Bronchial epithelial cell (primary cell): ENCODE data around the gene MMP17. TPM values are rescaled to one million over a fixed set of nuclear protein-coding genes. Genes with fewer than 3 reads are reported as not detected.

Experiments used
- DNase-seq: peaks from one replicate; pipeline ENCODE4 v3.0.0-alpha.2; 2010; ENCODE audit warnings: low read depth
- FAIRE-seq: peaks from 2 replicates; lab custom pipeline; 2011; peaks lifted over from hg19 to GRCh38; lab: Jason Lieb, UNC
- H3K27me3 ChIP-seq: 2 replicates; pipeline ENCODE4 v1.5.1; 2011; ENCODE audit warnings: low read length; ENCODE audit not compliant: control insufficient read depth, insufficient read depth
- H3K36me3 ChIP-seq: 2 replicates; pipeline ENCODE4 v1.5.1; 2011; ENCODE audit warnings: low read length; ENCODE audit not compliant: control insufficient read depth, insufficient read depth
- H3K4me3 ChIP-seq: 2 replicates; pipeline ENCODE4 v1.5.1; 2011; ENCODE audit warnings: mild to moderate bottlenecking, low read depth, low read length, control low read depth
- total RNA-seq: library from RNA; depleted of rRNA; stranded (reverse); fragments of >200 nt; gene quantifications from 2 replicates; pipeline ENCODE4 v1.2.1, GENCODE V29; 2014
- TF ChIP-seq, protein P1 (sequence below): IDR thresholded peaks from 2 replicates; pipeline ENCODE4 v1.5.1; 2011; ENCODE audit warnings: mild to moderate bottlenecking, moderate library complexity, low read length, control low read depth, inconsistent platforms; ENCODE audit not compliant: insufficient read depth, severe bottlenecking

MMP17 gene
- total RNA-seq, 1 donor from 2014 or later: 4.5 TPM

DNA sequence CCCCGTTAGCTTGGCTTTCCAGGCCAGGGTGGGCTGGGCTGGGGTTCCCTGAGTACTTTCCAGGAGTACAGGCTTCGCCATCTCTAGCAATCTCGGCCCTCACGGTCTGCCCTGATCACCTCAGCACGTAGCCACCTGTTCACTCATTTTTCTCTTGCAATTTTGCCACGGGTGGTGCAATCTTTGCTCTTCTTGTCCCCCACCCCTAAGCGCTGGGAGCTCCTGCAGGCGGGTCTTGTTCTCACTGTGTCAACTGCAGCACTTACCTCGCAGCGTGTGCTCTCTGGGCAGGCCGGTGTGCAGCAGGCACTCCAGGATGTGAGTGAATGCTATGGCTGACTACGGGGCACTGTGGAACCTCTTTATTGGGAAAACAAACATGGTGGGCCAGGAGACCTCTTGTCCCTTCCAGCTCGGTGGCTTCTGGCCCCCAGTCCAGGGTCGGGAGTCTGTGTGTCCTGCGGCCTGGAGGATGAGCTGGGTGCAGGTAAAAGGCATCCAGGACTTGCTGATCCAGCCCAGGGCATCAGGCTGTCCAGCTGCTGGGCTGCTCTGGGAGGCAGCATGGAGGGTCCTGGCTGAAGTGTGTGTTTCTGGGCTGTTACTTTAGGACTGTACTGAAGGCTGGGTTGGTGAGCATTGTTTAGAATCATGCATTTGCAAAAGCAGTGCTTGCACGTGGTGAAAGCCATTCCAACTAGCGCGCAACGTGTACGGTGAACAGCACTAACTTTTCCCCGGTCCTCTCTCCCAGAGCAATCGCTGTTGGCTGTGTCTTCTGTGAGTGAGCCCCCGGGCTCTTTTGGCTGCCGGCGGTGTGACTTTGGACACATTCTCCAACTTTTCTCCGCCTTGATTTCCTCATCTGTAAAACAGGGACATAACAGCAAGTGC is 64.8 kb downstream of the MMP17 start:
- Histone ChIP-seq H3K36me3 (peaks cover 5% of the 10 kb centered on the region), H3K27me3 (no peaks in the 10 kb centered on the region), H3K4me3 (no peak overlapping the region)
- FAIRE-seq (no peak), DNase-seq (no peak)
- TF ChIP-seq, protein P1, sequence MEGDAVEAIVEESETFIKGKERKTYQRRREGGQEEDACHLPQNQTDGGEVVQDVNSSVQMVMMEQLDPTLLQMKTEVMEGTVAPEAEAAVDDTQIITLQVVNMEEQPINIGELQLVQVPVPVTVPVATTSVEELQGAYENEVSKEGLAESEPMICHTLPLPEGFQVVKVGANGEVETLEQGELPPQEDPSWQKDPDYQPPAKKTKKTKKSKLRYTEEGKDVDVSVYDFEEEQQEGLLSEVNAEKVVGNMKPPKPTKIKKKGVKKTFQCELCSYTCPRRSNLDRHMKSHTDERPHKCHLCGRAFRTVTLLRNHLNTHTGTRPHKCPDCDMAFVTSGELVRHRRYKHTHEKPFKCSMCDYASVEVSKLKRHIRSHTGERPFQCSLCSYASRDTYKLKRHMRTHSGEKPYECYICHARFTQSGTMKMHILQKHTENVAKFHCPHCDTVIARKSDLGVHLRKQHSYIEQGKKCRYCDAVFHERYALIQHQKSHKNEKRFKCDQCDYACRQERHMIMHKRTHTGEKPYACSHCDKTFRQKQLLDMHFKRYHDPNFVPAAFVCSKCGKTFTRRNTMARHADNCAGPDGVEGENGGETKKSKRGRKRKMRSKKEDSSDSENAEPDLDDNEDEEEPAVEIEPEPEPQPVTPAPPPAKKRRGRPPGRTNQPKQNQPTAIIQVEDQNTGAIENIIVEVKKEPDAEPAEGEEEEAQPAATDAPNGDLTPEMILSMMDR: no peak

DNA sequence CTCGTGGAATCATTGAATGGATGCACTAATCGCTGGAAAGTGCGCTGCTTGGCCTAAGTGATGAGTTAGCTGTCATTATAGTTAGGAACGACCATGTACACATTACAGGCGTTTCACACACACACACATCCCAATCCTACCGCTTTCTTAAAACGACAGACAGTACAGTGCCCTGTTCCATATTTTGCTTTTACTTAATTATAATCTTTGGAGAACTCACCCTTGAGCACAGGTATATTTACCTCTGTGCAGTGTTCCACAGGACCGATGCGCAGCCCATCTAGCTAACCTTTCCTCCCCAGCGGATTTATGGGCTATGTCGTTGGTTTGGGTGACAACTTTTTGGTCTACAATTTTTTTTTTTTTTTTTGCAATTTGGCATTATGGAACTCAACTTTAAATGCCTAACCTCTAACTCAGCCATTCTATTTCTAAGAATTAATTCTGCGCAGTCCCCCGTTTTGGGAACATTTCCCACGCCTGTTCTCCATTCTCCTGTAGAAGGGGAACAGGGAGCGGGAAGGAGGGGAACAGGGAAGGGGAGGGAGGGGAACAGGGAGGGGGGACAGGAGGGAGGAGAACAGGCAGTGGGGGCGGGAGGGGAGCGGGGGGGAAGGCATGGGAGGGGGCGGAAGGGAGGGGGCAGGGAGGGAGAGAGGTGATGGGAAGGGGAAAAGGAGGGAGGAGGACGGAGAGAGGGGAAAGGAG is 65.6 kb downstream of the MMP17 start:
- DNase-seq (no peak), FAIRE-seq (no peak)
- Histone ChIP-seq H3K4me3 (peak overlapping the region; percentile 61), H3K36me3 (peaks cover 5% of the 10 kb centered on the region), H3K27me3 (no peaks in the 10 kb centered on the region)
- TF ChIP-seq, protein P1: no peak

DNA sequence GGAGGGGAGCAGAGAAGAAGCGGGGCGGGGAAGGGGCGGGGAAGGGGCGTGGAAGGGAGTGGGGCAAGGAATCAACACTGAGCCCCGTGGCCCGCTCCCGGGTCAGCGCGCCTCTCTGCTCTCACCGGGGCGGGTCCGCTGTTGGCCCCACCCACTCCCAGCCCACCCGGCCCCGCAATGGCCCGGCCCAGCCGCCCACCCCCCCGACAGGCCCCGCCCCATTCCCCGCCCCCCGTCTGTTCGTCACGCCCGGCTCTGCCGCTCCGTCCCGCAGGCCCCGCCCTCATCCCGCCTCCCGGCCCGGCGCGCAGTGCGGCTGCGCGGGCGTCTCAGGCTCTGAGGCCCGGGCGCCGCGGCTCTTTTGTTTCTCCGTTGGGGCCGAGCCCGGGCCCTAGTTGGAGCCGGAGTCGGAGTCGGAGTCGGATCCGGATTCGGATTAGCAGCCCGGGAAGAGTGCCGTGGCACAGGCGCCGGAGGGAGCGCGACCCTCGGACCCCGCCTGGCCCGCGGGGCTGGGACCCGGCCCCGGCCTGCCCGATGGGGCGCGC is 66.2 kb downstream of the MMP17 start, which contains the start of gene ULK1:
ULK1 (plus strand) TSS at position 310 of the 548 bp plus-strand sequence. CDS start 380 bp downstream, outside the sequence.
- FAIRE-seq (no peak), DNase-seq (peak; percentile 60)
- H3K27me3 ChIP-seq: no peaks in the 10 kb centered on the region
- peaks cover 5% of the 10 kb centered on the region for H3K36me3 ChIP-seq
- TF ChIP-seq, protein P1: no peak
- H3K4me3 ChIP-seq: peak within 1 kb of the TSS; percentile 61

DNA sequence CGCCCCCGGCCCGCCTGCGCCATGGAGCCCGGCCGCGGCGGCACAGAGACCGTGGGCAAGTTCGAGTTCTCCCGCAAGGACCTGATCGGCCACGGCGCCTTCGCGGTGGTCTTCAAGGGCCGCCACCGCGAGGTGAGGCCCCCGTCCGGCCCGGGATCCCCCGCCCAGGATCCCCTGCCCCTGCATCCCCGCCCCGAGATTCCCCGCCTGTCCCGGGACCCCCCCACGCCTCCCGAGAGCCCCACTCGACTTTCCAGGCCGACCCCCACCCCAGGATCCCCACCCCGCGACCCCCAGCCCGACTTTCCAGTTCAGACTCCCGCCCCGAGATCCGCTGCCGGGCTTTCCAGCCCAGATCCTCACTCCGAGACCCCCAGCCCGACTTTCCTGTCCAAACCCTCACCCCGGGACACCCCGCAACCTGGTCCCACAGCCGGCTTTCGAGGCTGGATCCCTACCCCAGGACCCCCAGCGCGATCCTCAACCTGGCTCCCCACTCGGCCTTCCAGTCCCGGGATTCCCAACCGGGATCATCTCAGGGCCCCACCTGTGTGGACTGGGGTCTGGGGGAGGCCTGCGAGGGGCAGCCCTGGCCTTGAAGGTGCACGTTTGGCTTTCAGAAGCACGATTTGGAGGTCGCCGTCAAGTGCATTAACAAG is 66.9 kb downstream of the MMP17 start:
- no peak for FAIRE-seq
- H3K4me3 ChIP-seq: peak overlapping the region; percentile 61
- DNase-seq: no peak

DNA sequence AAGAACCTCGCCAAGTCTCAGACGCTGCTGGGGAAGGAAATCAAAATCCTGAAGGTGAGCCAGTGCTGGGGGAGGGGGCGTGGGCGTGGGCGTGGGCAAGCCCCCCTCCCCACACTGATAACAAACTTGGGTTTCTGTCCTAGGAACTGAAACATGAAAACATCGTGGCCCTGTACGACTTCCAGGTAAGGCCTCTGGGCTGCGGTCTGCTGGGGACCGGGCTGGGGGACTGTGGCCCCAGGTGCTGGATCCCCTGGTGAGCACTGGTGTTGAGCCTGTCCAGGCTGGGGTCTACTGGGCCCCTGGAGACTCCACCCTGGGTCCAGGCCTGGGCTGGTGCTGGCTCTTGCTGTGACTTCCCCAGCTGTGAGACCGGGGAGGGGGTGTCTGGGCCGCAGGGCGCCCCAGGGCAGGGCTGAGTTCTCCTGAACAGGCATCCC is 67.5 kb downstream of the MMP17 start:
- no peak for FAIRE-seq
- Histone ChIP-seq H3K36me3 (peaks cover 7% of the 10 kb centered on the region), H3K27me3 (no peaks in the 10 kb centered on the region), H3K4me3 (peak overlapping the region; percentile 61)
- DNase-seq: no peak
- TF ChIP-seq, protein P1: no peak

More for the DNA sequence above, 66.9 kb downstream of the MMP17 start:
- Histone ChIP-seq H3K36me3 (peaks cover 7% of the 10 kb centered on the region), H3K27me3 (no peaks in the 10 kb centered on the region)
- TF ChIP-seq, protein P1: no peak
